OCI-LY1 (cell line): ENCODE results near the gene GOLGA8J.

Experiments used
- H2AFZ ChIP-seq: fragments of 200-600 bp; sonication (generic), shearing (Covaris generic); 2 replicates; pipeline ENCODE4 v1.6.0; 2014; ENCODE audit warnings: antibody characterized with exemption, mild to moderate bottlenecking, low read length
- H3F3A ChIP-seq: fragments of 200-600 bp; sonication (generic), shearing (Covaris generic); 2 replicates; pipeline ENCODE4 v1.6.0; 2014; ENCODE audit warnings: mild to moderate bottlenecking, antibody characterized with exemption, low read length, moderate library complexity; ENCODE audit not compliant: insufficient read depth
- H3K27ac ChIP-seq: fragments of 200-600 bp; sonication (generic); 2 replicates; pipeline ENCODE4 v1.5.1; 2014; ENCODE audit warnings: low read length, mixed run types, mild to moderate bottlenecking, low read depth; ENCODE audit not compliant: poor library complexity, severe bottlenecking
- H3K27me3 ChIP-seq: fragments of 200-600 bp; sonication (generic); 2 replicates; pipeline ENCODE4 v1.6.0; 2014; ENCODE audit warnings: antibody characterized with exemption, mild to moderate bottlenecking, low read length, moderate library complexity; ENCODE audit not compliant: insufficient read depth
- H3K36me3 ChIP-seq: fragments of 200-600 bp; sonication (generic); 2 replicates; pipeline ENCODE4 v1.6.1; 2014; ENCODE audit warnings: mild to moderate bottlenecking, antibody characterized with exemption, low read length, moderate library complexity, mixed read lengths; ENCODE audit not compliant: insufficient read depth
- H3K4me1 ChIP-seq: fragments of 200-600 bp; sonication (generic); 2 replicates; pipeline ENCODE4 v1.5.1; 2014; ENCODE audit warnings: mild to moderate bottlenecking, low read length, moderate library complexity; ENCODE audit not compliant: insufficient read depth, severe bottlenecking
- H3K4me2 ChIP-seq: fragments of 200-600 bp; sonication (generic), shearing (Covaris generic); 2 replicates; pipeline ENCODE4 v1.6.1; 2014; ENCODE audit warnings: low read length
- H3K4me3 ChIP-seq: fragments of 200-600 bp; sonication (generic); 2 replicates; pipeline ENCODE4 v1.5.1; 2014; ENCODE audit warnings: low read length, low read depth, mild to moderate bottlenecking, mixed read lengths; ENCODE audit not compliant: poor library complexity, severe bottlenecking
- H3K79me2 ChIP-seq: fragments of 200-600 bp; shearing (Covaris generic); 2 replicates; pipeline ENCODE4 v1.6.1; 2016; ENCODE audit warnings: mixed run types, low read length, mixed read lengths; ENCODE audit not compliant: insufficient read depth
- H3K9ac ChIP-seq: fragments of 200-600 bp; sonication (generic), shearing (Covaris generic); 2 replicates; pipeline ENCODE4 v1.6.1; 2014; ENCODE audit warnings: mild to moderate bottlenecking, low read length, mixed read lengths
- H3K9me2 ChIP-seq: fragments of 200-600 bp; sonication (generic), shearing (Covaris generic); 2 replicates; pipeline ENCODE4 v1.6.1; 2014; ENCODE audit warnings: low read depth, mild to moderate bottlenecking, low read length, mixed read lengths
- H3K9me3 ChIP-seq: fragments of 200-600 bp; shearing (Covaris generic); 2 replicates; pipeline ENCODE4 v1.6.1; 2014; ENCODE audit warnings: low read length, mixed read lengths
- H4K20me1 ChIP-seq: fragments of 200-600 bp; sonication (generic), shearing (Covaris generic); 2 replicates; pipeline ENCODE4 v1.6.0; 2016; ENCODE audit warnings: mild to moderate bottlenecking, low read length; ENCODE audit not compliant: insufficient read depth
- EZH2 ChIP-seq: fragments of 200-600 bp; sonication (generic), shearing (Covaris generic); IDR thresholded peaks from 2 replicates; pipeline ENCODE4 v1.8.0; 2017; ENCODE audit warnings: borderline replicate concordance, mixed run types, mild to moderate bottlenecking, antibody characterized with exemption, low read length, moderate library complexity, mixed read lengths
- TF ChIP-seq, protein P1 (sequence below): fragments of 200-600 bp; sonication (generic), shearing (Covaris generic); IDR thresholded peaks from 2 replicates; pipeline ENCODE4 v1.5.1; 2017; ENCODE audit warnings: mild to moderate bottlenecking, antibody characterized with exemption, low read length, moderate library complexity, mixed read lengths

Gene GOLGA8J

DNA sequence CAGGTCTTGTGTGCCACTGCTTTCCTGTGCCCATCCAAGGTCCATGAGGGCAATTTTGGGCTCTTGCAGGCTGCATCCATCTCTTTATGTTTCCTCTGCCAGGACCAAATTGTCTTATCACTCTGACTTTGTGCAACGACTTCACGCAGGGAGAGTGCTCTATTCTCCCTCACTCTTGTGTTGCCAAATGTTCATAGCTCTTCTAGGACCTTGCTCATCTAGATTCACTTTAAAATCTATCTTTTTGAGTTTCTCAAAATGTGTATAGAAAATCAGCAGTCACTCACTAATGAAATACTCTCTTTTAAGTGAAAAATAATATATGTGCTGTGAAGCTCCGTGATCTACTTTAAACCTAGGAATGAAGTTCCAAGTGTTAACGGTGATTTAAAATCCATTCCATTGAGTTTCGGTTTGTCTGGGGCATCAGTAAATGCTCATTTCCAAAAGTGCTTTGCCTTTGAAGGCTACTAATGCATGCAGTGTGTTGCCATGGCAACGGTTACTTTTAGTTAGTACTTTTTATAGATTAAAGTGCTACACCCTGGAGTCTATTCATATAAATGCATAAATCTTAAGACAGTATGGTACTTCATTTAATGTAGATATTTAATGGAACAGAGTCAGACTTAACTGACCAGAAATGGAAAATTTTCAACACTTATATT is 46.6 kb upstream of the GOLGA8J start:
- Histone ChIP-seq H2AFZ (no peak overlapping the region), H3K9me3 (no peaks in the 10 kb centered on the region), H3K9me2 (no peaks in the 10 kb centered on the region), H3K9ac (no peak overlapping the region), H3K27ac (no peak overlapping the region), H3K27me3 (no peaks in the 10 kb centered on the region), H3K4me3 (no peak overlapping the region), H4K20me1 (no peaks in the 10 kb centered on the region), H3K4me2 (no peak overlapping the region), H3K36me3 (no peaks in the 10 kb centered on the region), H3K79me2 (no peaks in the 10 kb centered on the region), H3K4me1 (no peaks in the 10 kb centered on the region), H3F3A (no peaks in the 10 kb centered on the region)
- TF ChIP-seq, protein P1, sequence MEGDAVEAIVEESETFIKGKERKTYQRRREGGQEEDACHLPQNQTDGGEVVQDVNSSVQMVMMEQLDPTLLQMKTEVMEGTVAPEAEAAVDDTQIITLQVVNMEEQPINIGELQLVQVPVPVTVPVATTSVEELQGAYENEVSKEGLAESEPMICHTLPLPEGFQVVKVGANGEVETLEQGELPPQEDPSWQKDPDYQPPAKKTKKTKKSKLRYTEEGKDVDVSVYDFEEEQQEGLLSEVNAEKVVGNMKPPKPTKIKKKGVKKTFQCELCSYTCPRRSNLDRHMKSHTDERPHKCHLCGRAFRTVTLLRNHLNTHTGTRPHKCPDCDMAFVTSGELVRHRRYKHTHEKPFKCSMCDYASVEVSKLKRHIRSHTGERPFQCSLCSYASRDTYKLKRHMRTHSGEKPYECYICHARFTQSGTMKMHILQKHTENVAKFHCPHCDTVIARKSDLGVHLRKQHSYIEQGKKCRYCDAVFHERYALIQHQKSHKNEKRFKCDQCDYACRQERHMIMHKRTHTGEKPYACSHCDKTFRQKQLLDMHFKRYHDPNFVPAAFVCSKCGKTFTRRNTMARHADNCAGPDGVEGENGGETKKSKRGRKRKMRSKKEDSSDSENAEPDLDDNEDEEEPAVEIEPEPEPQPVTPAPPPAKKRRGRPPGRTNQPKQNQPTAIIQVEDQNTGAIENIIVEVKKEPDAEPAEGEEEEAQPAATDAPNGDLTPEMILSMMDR, result no peak
- no peak for TF ChIP-seq EZH2

DNA sequence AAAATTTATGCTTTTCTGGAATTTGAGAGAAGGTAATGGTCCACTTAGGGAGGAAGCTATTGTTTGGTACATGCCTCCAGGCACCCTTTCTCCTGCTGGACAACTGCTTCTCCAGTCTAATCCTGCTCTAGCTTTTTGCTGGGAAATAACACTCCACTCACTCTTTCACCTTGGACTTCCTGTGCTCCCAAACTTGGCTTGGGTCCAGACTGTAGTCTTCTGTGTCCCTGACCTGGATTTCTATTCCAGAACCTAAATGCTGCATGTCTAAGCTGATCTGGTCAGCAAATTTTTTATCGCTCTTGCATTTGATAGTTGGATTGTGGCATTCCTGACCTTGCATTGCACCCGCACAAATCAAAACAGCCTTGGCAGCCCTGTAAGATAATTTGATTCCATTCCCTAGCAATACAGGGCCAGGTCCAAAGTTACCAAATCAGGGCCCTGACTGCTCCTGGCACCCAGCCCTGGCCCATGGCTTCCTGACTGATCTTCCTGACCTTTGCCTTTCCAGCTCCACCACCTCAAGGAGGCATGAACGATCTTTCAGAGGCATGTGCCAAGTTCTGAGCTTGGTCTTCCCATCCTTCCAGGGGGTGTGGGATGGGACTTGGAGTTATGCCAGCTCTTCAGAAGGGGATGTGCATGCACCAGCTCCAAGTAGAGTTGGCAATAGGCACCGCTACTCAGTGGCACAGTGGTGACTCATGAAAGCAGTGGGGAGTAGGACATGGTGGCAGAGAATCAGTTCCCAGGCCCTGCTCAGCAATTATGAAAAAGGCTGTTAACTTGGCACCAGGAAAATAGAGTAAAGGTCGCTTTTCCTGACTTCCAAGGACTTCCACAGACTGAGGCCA is 43.9 kb upstream of the GOLGA8J start:
- Histone ChIP-seq H3K4me2 (no peak overlapping the region), H3F3A (no peaks in the 10 kb centered on the region), H3K36me3 (no peaks in the 10 kb centered on the region), H3K4me3 (no peak overlapping the region), H3K27me3 (no peaks in the 10 kb centered on the region), H3K79me2 (no peaks in the 10 kb centered on the region), H2AFZ (no peak overlapping the region), H3K4me1 (no peaks in the 10 kb centered on the region), H3K9me3 (no peaks in the 10 kb centered on the region), H3K27ac (no peak overlapping the region), H3K9ac (no peak overlapping the region), H3K9me2 (no peaks in the 10 kb centered on the region), H4K20me1 (no peaks in the 10 kb centered on the region)
- TF ChIP-seq, protein P1, result no peak
- no peak for TF ChIP-seq EZH2

DNA sequence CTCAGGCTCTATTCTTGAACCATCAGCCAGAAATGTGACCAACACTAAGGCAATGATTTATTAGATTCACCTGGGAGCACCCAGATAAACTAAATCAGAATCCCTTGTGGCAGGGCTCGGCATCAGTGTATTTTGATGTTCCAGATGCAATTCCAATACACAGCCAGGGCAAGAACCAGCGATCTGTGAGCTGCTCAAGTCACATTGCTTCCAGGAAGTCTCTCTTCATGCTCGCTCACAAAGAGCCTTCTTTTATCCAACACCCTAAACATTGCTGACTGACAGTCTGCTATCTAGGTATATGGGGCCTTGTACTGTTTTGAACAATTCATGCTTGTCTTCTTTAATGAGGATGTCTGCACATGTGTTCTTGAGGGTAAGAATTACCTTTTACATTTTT is 40.9 kb upstream of the GOLGA8J start:
- H3K9me3 ChIP-seq, result no peaks in the 10 kb centered on the region
- no peak for TF ChIP-seq EZH2
- TF ChIP-seq, protein P1, result no peak
- H4K20me1 ChIP-seq, result no peaks in the 10 kb centered on the region

More for the DNA sequence above, 40.9 kb upstream of the GOLGA8J start:
- no peaks in the 10 kb centered on the region for H3K9me2 ChIP-seq
- no peaks in the 10 kb centered on the region for H3K36me3 ChIP-seq
- no peaks in the 10 kb centered on the region for H3F3A ChIP-seq
- no peak overlapping the region for H3K27ac ChIP-seq
- no peaks in the 10 kb centered on the region for H3K4me1 ChIP-seq
- H3K9ac ChIP-seq, result no peak overlapping the region
- H3K27me3 ChIP-seq, result no peaks in the 10 kb centered on the region
- no peak overlapping the region for H3K4me3 ChIP-seq
- H3K79me2 ChIP-seq, result no peaks in the 10 kb centered on the region
- no peak overlapping the region for H3K4me2 ChIP-seq
- no peak overlapping the region for H2AFZ ChIP-seq
